ENCODE results near the gene RNF7.
"Not testable (repeated sequence)": the region's sequence is repeated elsewhere in the genome, so short reads cannot be mapped to it uniquely, and the experiment has no call there.

The RNF7 gene

GRCh38 chr3:141738022-141738890 lies at the start of gene RNF7:
RNF7 (plus strand) TSS chr3:141738298; CDS start chr3:141738342, 44 bp downstream.
- peak; percentile 95 for DNase-seq

- DNase-seq = no peak
These were observed 47.5 kb upstream of the RNF7 start for GRCh38 chr3:141690431-141691072.

- DNase-seq = not testable (repeated sequence)
These were observed 46.6 kb upstream of the RNF7 start for GRCh38 chr3:141691471-141691870.

GRCh38 chr3:141692973-141693372 lies 45.1 kb upstream of the RNF7 start:
- not testable (repeated sequence) for DNase-seq

- DNase-seq = no peak
These were observed 38.8 kb upstream of the RNF7 start for GRCh38 chr3:141699324-141699723.

- DNase-seq = no peak
These were observed 38.2 kb upstream of the RNF7 start for GRCh38 chr3:141699897-141700296.

GRCh38 chr3:141703367-141703766 lies 34.7 kb upstream of the RNF7 start:
- DNase-seq = not testable (repeated sequence)

GRCh38 chr3:141707741-141708203 lies 30.3 kb upstream of the RNF7 start:
- no peak for DNase-seq

GRCh38 chr3:141708367-141708766 lies 29.7 kb upstream of the RNF7 start:
- DNase-seq = no peak

- no peak for DNase-seq
These were observed 28.9 kb upstream of the RNF7 start for GRCh38 chr3:141709126-141709770.

- DNase-seq = no peak
These were observed 28.0 kb upstream of the RNF7 start for GRCh38 chr3:141710121-141710520.

GRCh38 chr3:141710888-141711616 lies 27.0 kb upstream of the RNF7 start:
- no peak for DNase-seq

- no peak for DNase-seq
These were observed 23.4 kb upstream of the RNF7 start for GRCh38 chr3:141714671-141715070.

GRCh38 chr3:141722081-141722480 lies 16.0 kb upstream of the RNF7 start:
- no peak for DNase-seq

- DNase-seq = no peak
These were observed 15.4 kb upstream of the RNF7 start for GRCh38 chr3:141722648-141723047.

- DNase-seq = no peak
These were observed 14.8 kb upstream of the RNF7 start for GRCh38 chr3:141723255-141723654.

- DNase-seq = no peak
These were observed 13.9 kb upstream of the RNF7 start for GRCh38 chr3:141724186-141724585.

- DNase-seq = no peak
These were observed 13.1 kb upstream of the RNF7 start for GRCh38 chr3:141725036-141725435.

GRCh38 chr3:141726483-141726882 lies 11.6 kb upstream of the RNF7 start:
- no peak for DNase-seq

- DNase-seq = no peak
These were observed 9.7 kb upstream of the RNF7 start for GRCh38 chr3:141728355-141728892.

- DNase-seq = no peak
These were observed 8.9 kb upstream of the RNF7 start for GRCh38 chr3:141729240-141729639.

GRCh38 chr3:141735176-141735575 lies 2.9 kb upstream of the RNF7 start:
- DNase-seq = no peak

Measured in NCI-H1694 treated with DMSO at 0.1 percent for 48 hours (cell line).